NOMO-1 treated with DMSO at 0.1 percent for 48 hours (cell line): Measurements from ENCODE around the gene FNTB.

Experiments used
- DNase-seq: peaks from one replicate; lab custom pipeline; 2025; ENCODE audit not compliant: unreplicated experiment; lab: John Stamatoyannopoulos, UW

FNTB gene

DNA sequence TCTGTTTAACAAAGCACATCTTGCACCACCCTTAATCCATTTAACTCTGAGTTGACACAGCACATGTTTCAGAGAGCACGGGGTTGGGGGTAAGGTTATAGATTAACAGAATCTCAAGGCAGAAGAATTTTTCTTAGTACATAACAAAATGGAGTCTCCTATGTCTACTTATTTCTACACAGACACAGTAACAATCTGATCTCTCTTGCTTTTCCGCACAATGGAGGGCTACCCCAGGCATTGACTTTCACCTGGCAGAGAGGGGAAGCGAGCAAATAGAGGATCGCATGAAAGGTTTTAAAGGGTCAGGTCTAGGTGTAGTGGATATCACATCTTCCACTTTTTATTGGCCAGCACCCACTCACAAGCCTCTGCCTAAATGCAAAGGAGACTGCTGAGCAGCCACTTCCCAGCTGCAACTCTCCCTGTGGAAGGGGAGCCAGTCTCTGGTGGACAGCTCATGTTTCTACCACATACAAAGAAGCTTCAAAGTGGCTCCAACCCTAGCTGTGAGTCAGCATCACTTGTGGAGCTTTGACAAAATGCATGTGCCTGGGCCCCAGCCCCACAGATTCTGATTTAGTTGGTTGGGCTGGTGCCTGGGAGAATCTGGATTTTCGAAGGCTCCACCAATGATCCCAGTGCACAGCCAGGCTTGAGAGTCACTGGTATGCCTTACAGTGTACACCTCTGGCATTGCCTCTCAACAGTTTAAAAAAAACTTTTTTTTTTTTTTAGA, 7.2 kb upstream of the FNTB start:
- no peak for DNase-seq

DNA sequence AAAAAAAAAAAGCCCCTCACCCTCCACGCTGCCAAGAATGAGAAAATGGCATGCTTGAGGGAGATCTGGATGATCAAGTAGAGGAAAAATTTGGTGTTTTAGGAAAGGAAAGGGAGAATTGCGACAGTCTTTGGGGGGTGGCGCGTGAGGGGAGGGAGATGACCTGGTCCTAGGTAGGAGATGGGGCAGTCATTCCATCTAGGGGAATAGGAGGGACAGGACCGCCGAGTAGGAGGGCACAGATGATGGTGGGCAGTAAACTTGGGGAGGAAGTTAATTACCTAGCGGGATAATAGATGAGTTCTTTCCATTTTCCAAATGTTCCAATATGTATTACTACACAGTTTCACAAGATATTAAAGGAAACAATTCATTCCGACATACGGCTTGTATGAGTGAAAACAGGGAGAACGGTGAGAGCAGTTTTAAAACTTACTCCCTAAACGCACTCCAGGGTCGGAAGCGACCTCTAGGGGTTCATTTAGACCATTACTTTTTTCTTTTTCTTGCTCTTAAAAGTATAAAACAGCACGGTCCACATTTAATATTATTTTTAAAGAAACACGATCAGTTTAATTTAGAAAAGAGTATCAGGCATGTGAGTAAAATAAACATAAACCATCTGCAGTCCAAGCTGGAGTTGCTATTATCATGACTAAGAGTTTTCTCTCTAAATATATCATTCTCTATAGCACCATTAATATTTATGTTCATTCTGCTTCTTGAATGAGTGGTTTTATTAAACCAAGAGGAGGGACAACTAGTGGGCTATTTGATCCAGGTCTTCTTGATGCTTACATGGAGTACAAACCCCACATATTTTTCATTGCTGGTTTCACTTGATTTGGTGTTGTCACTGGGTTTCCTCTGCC, 3.0 kb upstream of the FNTB start:
- peak; percentile 57 for DNase-seq

DNA sequence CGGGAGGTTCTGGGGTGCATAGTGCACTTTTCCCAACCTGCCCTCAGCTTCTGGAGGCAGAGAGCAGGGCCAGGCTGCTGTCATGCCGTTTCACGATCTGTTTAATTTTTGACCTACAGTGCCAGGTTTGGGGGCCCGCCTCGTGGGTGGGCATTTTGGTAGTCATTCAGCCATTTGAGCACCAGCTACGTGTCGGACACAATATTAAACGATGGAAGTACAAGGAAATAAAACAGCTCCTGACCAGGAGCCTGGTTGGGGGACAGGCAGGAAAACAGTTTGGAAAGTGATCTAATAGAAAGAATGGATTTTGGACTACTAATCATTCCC, 708 bp downstream of the FNTB start:
- DNase-seq: no peak

DNA sequence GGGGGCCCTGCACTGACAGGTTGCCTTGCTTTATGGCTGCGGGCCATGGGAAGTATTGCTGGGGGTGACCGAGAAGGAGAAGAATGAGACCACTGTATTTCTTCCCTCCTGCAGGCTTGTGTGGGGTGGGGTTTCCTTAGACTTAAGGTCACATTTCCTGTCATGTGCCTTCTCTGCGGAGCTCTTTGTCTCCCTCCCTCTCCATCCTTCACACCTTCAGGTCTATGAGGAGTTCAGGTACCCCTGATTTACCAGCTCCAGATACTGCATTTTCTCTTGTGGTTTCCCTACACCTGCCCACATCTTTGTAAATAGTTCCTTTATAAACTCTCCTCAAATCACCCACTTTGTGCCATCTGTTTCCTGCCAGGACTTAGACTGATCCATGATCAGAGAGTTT, 3.6 kb downstream of the FNTB start:
- no peak for DNase-seq

DNA sequence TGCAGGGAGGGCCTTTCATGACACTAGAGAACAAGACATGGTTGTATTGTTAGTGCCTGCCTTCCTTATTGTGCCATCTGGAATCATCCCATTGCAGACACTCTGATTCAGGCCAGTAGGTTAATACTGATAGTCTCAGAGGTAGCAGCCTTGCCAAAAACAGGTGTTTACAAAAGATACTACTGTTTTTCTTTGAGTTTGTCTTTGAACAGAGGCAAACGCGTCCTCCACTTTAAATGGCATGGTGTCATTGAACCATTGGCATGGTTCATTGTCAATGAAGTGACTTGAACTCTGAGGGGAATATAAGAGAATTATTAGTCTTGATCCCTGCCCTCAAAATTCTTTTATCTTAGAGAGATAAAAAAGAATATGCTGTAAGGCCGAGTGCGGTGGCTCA, 4.2 kb downstream of the FNTB start:
- no peak for DNase-seq

DNA sequence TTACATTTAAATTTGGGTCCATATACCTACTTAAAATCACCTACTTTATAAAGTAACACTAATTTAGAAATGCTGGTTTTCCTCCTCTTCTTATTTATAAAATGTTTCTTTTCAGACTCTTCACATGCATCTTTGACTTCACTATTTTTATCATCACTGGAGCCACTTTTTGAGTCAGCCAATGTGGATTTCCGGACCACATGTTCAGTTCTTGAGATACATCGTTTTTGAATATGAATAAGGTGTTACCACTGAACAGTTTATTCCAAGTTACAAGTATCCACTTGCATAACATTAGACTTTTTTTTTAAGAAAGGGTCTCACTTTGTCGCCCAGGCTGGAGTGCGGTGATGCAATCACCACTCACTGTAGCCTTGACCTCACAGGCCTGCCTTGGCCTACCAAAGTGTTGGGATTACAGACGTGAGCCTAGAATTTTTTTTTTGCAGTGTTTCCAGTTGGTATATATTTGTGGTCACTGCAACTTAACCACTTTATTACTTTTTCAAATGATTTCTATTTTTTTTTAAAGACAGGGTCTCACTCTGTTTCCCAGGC, 5.7 kb downstream of the FNTB start:
- DNase-seq: peak; percentile 19

DNA sequence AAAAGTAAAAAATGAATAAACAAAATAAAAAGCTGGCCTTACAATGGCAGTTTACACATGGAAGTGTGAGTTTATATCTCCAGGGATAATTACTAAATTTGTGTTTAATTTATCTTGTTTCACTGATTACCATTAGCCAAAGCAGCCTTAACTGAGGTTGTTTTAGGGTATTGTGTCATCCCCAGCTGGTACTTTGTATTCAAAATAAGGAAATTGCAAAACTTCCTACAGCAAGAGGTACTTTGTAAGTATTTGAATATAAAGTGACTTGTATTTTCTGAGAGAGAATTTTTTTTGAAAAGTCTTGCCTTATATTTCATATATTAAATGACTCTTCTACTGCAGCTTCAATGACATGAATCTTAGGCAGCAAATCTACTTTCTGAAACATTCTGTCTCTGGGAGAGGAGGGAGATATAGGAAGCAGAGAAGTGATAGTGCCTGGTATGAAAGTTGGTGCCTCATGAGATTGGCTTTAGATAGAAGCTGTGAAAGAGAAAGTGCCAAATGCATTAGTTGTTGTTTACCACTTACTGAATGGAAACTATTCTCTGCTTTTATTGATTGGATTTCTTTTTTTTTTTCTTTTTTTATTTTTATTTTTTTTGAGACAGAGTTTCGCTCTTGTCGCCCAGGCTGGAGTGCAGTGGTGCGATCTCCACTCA, 6.7 kb downstream of the FNTB start:
- DNase-seq: peak; percentile 77

DNA sequence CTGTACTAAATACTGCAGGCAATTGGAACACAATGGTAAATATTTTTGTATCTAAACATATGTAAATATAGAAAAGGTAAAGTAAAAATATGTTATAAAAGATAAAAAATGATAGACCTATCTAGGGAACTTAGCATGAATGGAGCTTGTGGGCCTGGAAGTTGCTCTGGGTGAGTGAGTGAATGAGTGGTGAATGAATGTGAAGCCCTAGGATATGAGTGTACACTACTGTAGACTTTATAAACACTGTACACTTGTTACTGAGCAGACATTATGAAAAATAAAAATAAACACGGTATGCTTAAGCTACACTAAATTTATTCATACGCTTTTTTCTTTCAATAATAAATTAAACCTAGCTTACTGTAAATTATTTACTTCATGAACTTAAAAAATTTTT, 7.8 kb downstream of the FNTB start:
- no peak for DNase-seq

DNA sequence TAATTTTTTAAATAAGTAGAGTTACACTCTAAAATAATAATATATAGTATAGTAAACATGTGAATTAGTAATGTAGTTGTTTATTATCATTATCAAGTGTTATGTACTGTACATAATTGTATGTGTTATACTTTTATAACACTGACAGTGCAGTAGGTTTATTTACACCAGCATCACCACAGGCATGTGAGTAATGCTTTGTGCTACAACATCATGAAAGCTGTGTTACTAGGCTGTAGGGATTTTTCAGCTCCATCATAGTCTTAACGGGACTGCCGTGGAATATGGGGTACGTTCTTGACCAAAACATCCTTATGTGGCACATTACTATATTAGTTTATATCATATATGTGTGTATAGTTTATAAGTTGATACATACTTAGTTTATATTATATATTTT, 8.6 kb downstream of the FNTB start:
- no peak for DNase-seq

DNA sequence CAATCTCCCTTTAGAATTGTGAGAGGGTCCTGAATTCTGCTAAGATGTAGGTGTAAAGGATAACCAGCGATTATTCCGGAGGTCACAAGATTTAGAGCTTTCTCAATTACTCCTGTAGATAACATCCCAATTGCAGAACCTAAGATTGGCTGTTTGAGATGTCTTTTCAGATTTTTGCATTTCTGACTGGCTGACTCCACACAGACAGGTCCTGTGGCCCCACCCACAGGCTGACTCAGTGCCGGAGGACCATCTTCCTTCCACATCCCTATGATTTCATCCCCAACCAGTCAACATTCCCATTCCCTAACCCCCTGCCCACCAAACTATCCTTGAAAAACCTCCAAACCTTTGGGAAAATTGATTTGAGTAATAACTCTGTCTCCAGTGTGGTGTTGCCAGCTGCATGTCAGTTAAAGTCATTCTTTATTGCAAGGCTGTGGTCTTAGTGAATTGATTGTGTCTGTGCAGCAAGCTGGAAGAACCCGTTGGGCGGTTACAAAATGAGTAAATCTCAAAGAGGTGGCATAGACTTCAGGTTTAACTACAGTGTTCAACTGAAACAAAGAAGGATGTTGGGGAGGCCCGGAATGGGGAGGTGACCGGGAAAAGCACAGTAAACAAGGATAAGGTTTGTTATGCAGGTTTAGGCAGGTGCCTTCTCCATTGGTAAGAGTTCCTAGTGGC, 10.6 kb downstream of the FNTB start:
- no peak for DNase-seq

DNA sequence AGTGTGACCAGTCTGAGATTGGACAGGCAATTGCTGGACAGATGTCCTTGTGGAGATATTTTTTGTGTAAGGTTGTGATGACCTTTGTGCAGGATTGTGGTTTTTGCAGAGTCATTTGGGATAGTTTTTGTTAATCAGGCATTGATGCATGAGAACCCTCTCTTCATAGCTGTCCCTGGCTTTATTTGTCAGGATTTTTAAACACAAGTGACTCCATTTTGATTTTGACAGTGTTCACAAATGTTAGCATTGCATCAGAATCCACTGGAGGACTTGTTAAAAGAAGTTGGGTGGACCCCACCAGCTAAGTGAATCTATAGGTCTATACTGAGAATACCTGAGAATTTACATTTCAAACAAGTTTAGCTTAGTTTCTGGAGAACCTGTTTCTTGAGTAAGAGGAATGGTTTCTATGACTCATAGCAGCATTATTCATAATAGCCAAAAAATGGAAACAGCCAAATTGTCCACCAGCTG, 11.8 kb downstream of the FNTB start:
- peak; percentile 32 for DNase-seq

DNA sequence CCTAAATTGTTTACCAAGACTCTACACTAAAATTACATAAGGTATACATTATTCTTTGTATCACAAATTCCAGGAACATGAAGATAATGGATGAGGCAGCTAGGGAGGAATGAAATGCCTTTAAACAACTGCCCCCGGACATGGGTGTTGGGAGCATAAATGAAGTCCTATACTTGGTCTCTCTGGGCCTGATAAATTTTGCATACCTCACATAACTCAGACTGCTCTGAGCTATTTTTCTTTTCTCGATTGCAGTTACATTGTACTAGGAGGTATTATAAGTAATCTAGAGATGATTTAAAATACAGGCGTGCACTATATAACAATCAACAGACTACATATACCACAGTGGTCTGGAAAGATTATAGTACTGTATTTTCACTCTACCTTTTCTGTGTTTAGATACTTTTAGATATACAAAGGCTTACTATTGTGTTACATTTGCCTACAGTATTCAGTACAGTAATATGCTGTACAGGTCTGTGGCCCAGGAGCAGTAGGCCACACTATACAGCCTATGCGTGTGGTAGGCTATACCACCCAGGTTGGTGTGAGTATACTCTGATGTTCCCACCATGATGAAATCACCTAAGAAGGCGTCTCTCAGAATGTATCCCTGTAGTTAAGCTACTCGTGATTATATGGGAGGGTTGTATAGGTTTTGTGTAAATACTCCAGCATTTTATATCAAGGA, 14.3 kb downstream of the FNTB start:
- no peak for DNase-seq

DNA sequence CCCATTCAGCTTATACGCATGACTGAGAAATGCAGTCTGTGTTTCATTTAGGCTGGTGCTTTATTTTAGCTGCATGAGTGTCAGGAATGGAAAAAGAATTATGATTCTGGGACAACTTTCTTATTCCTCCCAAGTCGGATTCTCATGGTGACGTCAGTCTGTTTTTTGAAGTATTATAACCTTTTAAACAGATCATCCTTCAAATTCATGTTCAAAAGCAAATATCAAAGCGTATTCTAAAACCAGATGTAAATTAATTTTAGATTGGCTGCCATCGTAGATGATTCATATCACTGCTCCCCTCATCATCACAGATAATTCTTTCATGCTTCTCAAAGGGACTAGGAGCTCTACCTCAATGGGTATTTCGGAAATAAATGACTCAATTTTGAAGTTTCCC, 15.0 kb downstream of the FNTB start:
- no peak for DNase-seq

DNA sequence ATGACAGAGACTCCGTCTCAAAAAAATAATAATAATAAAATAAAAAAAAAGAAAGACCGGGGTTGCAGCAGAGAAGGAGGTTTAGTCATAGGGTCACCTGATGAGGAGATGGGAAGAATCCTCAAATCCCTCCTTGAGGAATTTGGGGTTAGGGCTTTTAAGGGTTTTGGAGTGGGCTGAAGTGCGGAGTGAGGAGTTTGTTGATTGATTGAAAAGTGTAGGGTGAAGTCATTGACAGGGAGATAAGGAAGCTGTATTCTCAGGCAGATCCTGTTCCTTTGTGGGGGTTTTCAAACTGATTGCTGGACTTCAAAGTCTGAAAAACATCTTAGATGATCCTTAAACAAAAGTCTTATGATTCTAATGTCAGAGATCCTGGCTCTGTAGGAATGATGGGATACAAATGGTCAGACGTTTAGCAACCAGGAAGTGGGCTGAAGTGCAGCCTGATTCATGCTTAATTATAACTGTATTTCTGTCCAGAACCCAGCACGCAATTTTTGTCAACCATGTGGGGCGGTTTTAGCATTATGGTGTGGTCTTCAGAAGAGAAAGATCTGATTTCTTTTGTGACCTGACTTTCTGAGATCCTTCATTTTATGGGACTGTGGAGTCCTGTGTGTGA, 16.0 kb downstream of the FNTB start:
- peak; percentile 33 for DNase-seq

DNA sequence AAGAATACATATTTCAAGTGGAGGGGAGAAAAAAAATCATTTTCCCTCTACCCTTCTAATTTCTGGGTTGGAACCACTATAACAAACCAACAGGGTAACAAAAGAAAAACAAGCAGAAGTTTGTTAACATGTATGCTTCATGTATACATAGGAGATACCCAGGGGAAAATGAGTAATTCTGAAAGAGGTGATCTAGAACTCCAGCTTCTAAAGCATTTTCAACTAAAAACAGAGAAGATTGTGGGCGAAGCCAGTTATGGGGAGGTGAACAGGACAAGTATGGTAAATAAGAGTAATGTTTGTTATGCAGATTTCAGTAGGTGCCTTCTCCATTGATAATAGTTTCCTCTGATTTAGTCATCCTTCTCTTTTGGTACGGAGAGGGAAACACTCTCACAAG, 16.7 kb downstream of the FNTB start:
- DNase-seq: no peak

DNA sequence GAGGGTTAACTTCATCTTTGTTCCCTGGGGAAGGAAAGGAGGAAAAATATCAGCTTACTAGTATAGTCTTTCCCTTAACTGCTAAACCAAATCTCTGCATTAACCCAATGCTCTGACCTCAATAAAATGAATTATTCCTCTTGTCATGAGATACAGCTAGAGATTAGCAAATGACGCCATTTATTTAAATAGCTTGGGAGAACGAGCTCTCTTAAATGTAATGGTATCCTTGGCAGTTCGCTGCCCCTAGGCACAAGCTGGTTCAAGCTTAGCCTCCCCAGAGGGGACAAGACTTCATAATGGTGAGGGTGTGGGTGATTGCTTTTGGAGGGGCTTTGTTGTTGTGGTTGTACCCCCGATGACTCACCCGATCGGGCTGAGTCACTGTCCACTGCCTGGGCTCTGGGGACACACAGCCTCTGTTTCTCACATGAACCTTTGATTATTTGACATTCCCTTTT, 19.6 kb downstream of the FNTB start:
- no peak for DNase-seq

DNA sequence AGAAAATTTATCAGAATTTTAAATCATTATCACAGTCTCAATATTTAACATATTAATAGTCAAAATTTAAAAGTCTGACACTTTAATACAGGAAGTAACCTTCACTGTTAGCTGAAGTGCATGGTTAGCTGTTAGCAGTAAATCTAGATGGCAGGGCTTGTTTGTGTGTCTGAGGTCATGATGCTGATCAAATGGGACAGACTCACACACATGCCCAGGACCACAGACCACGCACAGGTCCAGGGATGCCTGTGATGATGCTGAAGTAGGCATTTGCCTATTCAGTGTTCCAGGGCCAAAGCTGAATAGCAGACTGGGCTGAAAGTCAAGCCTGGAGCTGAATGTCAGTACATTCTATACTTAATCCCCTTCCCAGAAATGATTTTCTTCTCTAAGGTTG, 20.5 kb downstream of the FNTB start:
- no peak for DNase-seq

DNA sequence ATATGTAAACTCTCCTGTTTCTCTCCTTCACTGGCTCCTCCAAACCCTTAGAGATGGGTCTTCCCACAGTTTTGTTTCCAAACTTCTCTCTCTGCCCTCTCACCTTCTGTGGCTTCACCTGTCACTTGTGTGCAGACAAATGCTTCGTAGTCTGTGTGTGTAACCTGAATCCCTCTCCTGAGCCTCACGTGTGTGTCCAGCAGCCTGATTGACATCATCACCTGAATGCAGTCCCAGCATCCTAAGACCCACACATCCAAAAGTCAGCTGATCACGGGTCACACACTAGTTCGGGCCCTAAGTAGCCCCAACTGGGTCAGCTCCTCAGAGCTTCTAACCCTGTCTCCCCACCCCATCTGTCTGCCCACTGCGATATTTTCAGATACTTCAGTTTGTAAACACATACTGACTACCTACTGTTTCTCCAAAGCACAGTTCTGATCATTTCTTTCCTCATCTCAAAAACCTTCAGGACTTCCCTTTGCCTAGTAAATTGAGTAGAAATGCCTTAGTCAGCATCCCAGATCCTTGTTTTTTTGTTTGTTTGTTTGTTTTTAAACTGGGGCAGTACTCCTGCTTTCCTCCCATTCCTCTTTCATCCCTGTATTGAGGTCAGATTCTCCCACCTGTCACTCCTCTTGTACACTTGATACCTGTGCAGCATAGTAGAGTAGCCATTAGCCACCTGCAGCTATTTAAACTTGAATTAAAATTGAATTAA, 23.7 kb downstream of the FNTB start:
- DNase-seq: no peak

DNA sequence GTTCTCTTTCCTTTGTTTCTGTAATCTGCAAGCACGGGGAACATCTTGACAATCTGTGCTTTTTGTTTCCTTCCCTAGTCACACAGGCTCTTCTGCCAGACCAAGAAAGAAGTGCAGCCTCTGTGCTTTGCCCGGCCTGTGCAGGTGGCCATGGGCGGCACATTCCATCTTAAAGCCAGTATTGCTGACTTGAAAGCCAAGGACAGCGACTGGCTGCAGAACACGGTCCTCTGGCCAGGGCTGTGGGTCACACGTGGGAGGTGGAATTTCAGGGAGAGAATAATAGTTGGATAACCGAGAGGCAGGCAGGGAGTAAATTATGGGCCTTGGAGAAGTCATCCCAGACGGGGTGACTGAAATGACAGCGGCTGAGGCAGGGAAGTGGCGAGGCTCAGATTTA, 24.8 kb downstream of the FNTB start:
- no peak for DNase-seq
